ENCODE measurements around the gene SMIM38. TPM values are rescaled to one million over a fixed set of nuclear protein-coding genes. Genes with fewer than 3 reads are reported as not detected.
"Not testable (repeated sequence)": the region's sequence is repeated elsewhere in the genome, so short reads cannot be mapped to it uniquely, and the experiment has no call there.

The SMIM38 gene
- total and polyA plus RNA-seq, 2 of the 4 experiments (the other 2 are of a cell fraction): under 0.01 to 0.05 TPM

DNA sequence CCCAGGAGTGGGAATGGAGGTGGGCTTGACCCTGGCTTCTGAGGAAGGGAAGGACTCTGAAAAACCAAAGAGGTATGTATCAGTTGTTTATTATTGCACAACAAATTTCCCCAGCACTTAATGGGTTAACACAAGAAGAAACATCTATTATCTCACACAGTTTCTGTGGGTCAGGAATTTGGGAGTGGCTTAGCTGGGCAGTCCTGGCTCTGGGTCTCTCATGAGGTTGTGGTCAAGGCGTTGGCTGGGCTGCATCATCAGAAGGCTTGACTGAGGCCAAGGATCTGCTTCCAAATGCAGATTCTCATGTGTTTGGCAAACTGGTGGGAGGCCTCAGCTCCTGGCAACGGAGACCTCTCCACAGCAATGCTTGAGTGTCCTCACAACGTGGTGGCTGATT lies 17.5 kb upstream of the SMIM38 start:
- no peak overlapping the region for H4K91ac ChIP-seq (ENCODE audit: insufficient read depth, low read depth, low read length)
- H2AK5ac ChIP-seq (ENCODE audit: low read depth, low read length): no peak overlapping the region
- H3K27me3 ChIP-seq (ENCODE audit: control insufficient read depth, insufficient read depth, low read length): no peaks in the 10 kb centered on the region
- no peak overlapping the region for H3K27ac ChIP-seq (ENCODE audit: insufficient read depth, low read length)
- CTCF ChIA-PET: no interaction called here
- H4K20me1 ChIP-seq (ENCODE audit: insufficient read depth, low read length): no peaks in the 10 kb centered on the region
- H3K4me3 ChIP-seq (ENCODE audit: insufficient read depth, low read depth, low read length): no peak overlapping the region
- peak overlapping the region in 1 of 2 experiments; percentile 15; a peak in 1 of 4 replicates for H4K8ac ChIP-seq (ENCODE audit: low read depth in 2 of 2, low read length in 2 of 2)
- H2AFZ ChIP-seq (replicated peaks; ENCODE audit: low read length, poor library complexity): peak overlapping the region; percentile 55
- intact Hi-C loops (cut with micrococcal nuclease): loop anchor here (10.0 kb wide), 1 partner anchor 157 kb away; the partner anchor contains the start of gene MYEOV
- peak; percentile 73 for DNase-seq
- H2BK5ac ChIP-seq (ENCODE audit: low read depth, low read length, poor library complexity, severe bottlenecking): no peak overlapping the region
- in situ Hi-C loops (cut with MboI; ENCODE audit: low sequenced_read_pairs): no loop called here
- POLR2A ChIA-PET (ENCODE audit: unreplicated experiment): no interaction called here
- 0 out of 2 replicates have a peak overlapping the region, but pooled peaks have one; percentile 22 for H3K14ac ChIP-seq (replicated peaks; ENCODE audit: low read depth, low read length)
- no peak overlapping the region for H4K5ac ChIP-seq (ENCODE audit: low read depth, low read length)
- H3K9me3 ChIP-seq (ENCODE audit: control insufficient read depth, insufficient read depth, low read length): no peaks in the 10 kb centered on the region; the same call in none of the 2 replicates
- peaks cover 5% of the 10 kb centered on the region; the same call in 1 of the 2 replicates for H3K9me1 ChIP-seq (ENCODE audit: insufficient read depth, low read length)
- H3K23ac ChIP-seq (ENCODE audit: low read depth, low read length): no peak overlapping the region
- TF ChIP-seq CHD1 (IDR thresholded peaks at IDR 0.05; ENCODE audit: low read depth, low read length) (no peak), CEBPB (IDR thresholded peaks at IDR 0.05; ENCODE audit: low read depth, low read length) (peak; percentile 94)
- H3K4ac ChIP-seq (ENCODE audit: low read depth, low read length): peak overlapping the region; percentile 31; the same call in 1 of the 2 replicates
- H3K36me3 ChIP-seq (ENCODE audit: control insufficient read depth, insufficient read depth, low read length): no peaks in the 10 kb centered on the region
- no TSS peak for BruUV-seq (replicated peaks)
- H2AK9ac ChIP-seq (replicated peaks; ENCODE audit: low read depth, low read length, poor library complexity): no peak overlapping the region
- no peaks in the 10 kb centered on the region for H3K79me1 ChIP-seq (ENCODE audit: low read depth in 1 of 2, low read length in 2 of 2)
- H3K9ac ChIP-seq (ENCODE audit: low read depth, low read length): no peak overlapping the region
- H3K4me2 ChIP-seq (ENCODE audit: low read depth, low read length): no peak overlapping the region
- H2BK20ac ChIP-seq (ENCODE audit: low read depth, low read length): peak overlapping the region; percentile 52; the same call in 1 of the 2 replicates
- no peak overlapping the region for H2BK15ac ChIP-seq (ENCODE audit: low read depth, low read length)
- dilution Hi-C loops (cut with HindIII; ENCODE audit: low sequenced_read_pairs, unreplicated experiment): no loop called here
- H3K18ac ChIP-seq (ENCODE audit: low read depth, low read length): no peak overlapping the region
- H2BK120ac ChIP-seq (ENCODE audit: low read depth, low read length): peak overlapping the region; percentile 45; the same call in 1 of the 2 replicates
- no CpG with 5 or more reads among the region's 3 CpGs for WGBS, 2 experiments (ENCODE audit: extremely low coverage in 2 of 2, insufficient read length in 1 of 2)
- peaks cover 2% of the 10 kb centered on the region; the same call in 1 of the 2 replicates for H3K4me1 ChIP-seq (ENCODE audit: control insufficient read depth, insufficient read depth, low read length)
- H3K56ac ChIP-seq (ENCODE audit: extremely low read depth, insufficient read depth, low read length): no peak overlapping the region
- ATAC-seq (ENCODE audit: low read depth): peak; percentile 86

DNA sequence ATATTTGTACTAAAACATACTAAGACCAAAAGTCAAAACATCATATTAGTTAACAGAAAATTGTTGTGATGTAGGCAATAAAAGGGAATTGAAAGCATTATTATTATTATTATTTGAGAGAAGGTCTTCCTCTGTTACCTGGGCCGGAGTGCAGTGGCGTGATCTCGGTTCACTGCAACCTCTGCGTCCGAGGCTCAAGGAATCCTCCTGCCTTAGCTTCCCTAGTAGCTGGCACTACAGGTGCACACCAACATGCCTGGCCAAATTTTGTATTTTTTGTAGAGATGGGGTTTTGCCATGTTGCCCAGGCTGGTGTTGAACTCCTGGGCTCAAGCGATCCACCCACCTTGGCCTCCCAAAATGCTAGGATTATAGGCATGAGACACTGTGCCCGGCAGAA lies 15.6 kb upstream of the SMIM38 start:
- POLR2A ChIA-PET (ENCODE audit: unreplicated experiment); dilution Hi-C loops (cut with HindIII; ENCODE audit: low sequenced_read_pairs, unreplicated experiment); H3K9me3 ChIP-seq (ENCODE audit: control insufficient read depth, insufficient read depth, low read length); H2BK20ac ChIP-seq (ENCODE audit: low read depth, low read length); H3K4me2 ChIP-seq (ENCODE audit: low read depth, low read length); H3K4ac ChIP-seq (ENCODE audit: low read depth, low read length); H4K8ac ChIP-seq (ENCODE audit: low read depth in 2 of 2, low read length in 2 of 2); H3K14ac ChIP-seq (replicated peaks; ENCODE audit: low read depth, low read length); H4K91ac ChIP-seq (ENCODE audit: insufficient read depth, low read depth, low read length); H3K9me1 ChIP-seq (ENCODE audit: insufficient read depth, low read length); BruUV-seq (replicated peaks); H2AK5ac ChIP-seq (ENCODE audit: low read depth, low read length); H2BK5ac ChIP-seq (ENCODE audit: low read depth, low read length, poor library complexity, severe bottlenecking); ATAC-seq (ENCODE audit: low read depth); H2BK120ac ChIP-seq (ENCODE audit: low read depth, low read length); H3K27me3 ChIP-seq (ENCODE audit: control insufficient read depth, insufficient read depth, low read length); H3K36me3 ChIP-seq (ENCODE audit: control insufficient read depth, insufficient read depth, low read length); H2AK9ac ChIP-seq (replicated peaks; ENCODE audit: low read depth, low read length, poor library complexity); H2AFZ ChIP-seq (replicated peaks; ENCODE audit: low read length, poor library complexity); H3K18ac ChIP-seq (ENCODE audit: low read depth, low read length); H3K27ac ChIP-seq (ENCODE audit: insufficient read depth, low read length); intact Hi-C loops (cut with micrococcal nuclease); in situ Hi-C loops (cut with MboI; ENCODE audit: low sequenced_read_pairs); H3K4me3 ChIP-seq (ENCODE audit: insufficient read depth, low read depth, low read length); H3K9ac ChIP-seq (ENCODE audit: low read depth, low read length); H3K56ac ChIP-seq (ENCODE audit: extremely low read depth, insufficient read depth, low read length); H3K79me1 ChIP-seq (ENCODE audit: low read depth in 1 of 2, low read length in 2 of 2); H3K23ac ChIP-seq (ENCODE audit: low read depth, low read length); H3K4me1 ChIP-seq (ENCODE audit: control insufficient read depth, insufficient read depth, low read length); DNase-seq; H4K5ac ChIP-seq (ENCODE audit: low read depth, low read length); H2BK15ac ChIP-seq (ENCODE audit: low read depth, low read length); H4K20me1 ChIP-seq (ENCODE audit: insufficient read depth, low read length): not testable (repeated sequence)
- WGBS, 2 experiments (ENCODE audit: extremely low coverage in 2 of 2, insufficient read length in 1 of 2): no CpG with 5 or more reads among the region's 7 CpGs
- CTCF ChIA-PET: interaction anchor here (0.9 kb wide), 1 partner anchor 9 kb away, joined by 4 read pairs; no protein-coding TSS in a partner anchor

All from IMR-90 (cell line).